GM21737 (cell line): Measurements from ENCODE around the gene CDH18.

Experiments
- ATAC-seq: cut with Tn5 transposase; IDR thresholded peaks from one replicate; pipeline ENCODE4 v1.9.1; 2021; ENCODE audit warnings: mild to moderate bottlenecking, moderate library complexity; ENCODE audit not compliant: unreplicated experiment

The CDH18 gene

DNA sequence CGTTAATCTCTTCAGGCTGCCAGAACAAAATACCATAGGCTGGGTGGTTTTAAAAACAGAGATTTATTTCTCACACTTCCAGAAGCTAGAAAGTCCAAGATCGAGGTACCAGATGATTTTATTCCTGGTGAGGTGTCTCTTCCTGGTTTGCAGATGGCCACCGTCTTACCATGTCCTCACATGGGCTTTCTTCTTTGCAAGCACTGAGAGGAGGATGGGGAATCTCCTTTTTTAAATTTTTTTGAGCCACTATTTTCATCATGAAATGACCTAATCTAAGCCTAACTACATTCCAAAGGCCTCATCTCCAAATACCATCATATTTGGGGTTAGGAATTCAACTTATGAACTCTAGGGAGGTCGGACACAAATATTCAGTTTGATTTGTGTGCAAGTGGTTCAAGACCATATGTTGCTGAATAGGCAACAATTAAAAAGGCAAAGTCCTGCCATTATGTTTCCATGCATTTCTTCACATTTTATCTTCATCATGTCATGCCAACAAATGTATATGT, 371.2 kb downstream of the CDH18 start:
- ATAC-seq = no peak

- ATAC-seq = no peak
These were observed 372.3 kb downstream of the CDH18 start for GRCh38 chr5:19615661-19616060.

DNA sequence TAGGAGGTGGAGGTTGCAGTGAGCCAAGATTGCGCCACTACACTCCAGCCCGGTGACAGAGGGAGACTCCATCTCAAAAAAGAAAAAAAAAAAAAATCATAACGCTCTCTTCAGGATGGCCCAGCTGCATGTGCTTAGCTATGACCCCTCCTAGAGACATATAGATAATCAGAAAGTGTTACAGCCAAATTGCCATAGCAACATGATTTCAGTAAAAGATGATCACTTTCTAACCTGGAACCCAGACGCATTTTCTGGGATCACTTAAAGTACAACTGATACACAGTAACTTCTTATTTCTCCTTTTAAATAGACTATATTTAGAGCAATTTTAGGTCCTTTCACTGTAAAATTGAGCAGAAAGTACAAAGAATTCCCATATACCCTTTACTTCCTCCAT, 372.9 kb downstream of the CDH18 start:
- ATAC-seq = no peak

DNA sequence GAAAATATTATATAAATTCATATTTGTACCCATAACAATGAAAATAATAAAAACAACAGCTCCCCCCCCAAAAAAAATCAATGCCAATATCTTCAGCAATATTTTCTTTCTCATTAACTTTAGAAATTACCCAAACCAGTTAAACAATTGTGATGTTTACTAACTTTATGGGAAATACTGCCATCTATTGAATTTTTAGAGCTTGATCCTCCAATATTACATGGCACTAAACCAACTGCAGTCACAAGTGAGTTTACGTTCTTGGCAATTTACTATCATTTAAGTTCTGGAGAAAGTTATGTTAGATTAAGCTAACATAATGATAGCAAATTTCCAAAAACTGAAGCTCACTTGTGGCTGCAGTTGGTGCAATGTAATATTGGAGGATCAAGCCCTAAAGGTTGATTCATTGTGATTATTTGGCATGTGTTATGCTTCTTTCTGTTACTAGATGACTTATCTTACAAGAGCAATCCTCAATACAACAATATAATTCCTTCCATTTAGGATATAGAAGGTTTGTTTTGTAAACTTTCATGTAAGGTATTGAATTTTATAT, 379.5 kb downstream of the CDH18 start:
- no peak for ATAC-seq

- no peak for ATAC-seq
These were observed 382.1 kb downstream of the CDH18 start for GRCh38 chr5:19605846-19606407.

DNA sequence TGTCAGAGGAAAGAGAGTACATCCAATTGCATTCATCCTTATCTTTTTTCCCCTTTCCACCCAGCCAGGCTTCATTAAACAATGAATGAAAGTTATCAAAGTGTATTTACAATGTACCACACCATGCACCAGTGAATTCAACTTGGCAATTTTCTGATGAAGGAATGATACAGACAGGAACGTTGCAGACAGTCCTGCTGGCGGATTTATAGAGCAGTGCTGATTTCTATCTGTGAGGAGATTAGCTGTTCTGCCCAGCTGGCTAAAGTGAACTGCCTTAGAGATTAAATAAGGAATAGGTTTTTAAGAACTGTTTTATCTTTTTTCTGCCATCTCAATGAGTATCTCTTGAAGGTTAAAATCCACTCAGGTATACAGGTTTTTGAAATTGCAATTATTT, 403.9 kb downstream of the CDH18 start:
- no peak for ATAC-seq

DNA sequence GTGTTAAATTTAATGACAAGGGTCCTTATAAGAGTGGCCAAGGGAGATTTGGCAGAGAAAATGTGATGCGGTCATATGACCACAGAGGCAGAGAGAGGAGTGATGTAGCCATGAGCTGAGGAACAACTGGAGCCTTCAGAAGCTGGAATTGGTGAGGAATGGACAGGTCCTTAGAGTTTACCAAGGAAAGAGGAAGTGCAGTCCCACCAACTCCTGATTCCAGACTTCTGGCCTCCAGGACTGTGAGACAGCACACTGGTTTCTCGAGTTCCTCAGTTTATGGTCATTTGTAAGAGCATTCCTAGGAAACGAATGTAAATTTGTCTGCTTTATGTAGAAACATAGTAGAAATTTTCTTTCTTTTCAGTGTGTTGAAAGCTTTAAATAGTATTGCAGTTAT, 410.1 kb downstream of the CDH18 start:
- ATAC-seq = no peak

- ATAC-seq = no peak
These were observed 420.0 kb downstream of the CDH18 start for GRCh38 chr5:19568004-19568403.

DNA sequence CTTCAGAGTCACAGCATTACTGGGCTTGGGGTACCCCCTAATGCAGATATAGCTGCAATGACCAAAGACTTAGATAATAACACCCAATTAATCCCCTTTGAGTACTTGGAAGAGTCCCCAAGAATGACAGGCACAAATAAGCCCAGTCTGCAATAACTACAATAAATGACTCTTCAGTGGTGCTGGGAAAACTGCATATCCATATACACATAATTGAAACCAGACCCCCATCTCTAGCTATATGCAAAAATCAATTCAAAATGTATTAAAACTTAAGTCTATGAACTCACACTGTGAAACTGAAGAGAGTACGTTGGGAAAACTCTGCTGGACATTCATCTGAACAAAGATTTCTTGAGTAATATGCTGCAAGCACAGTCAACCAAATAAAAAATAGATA, 422.5 kb downstream of the CDH18 start:
- ATAC-seq = no peak

- ATAC-seq = no peak
These were observed 424.0 kb downstream of the CDH18 start for GRCh38 chr5:19564036-19564435.

- ATAC-seq = no peak
These were observed 432.1 kb downstream of the CDH18 start for GRCh38 chr5:19555876-19556275.

DNA sequence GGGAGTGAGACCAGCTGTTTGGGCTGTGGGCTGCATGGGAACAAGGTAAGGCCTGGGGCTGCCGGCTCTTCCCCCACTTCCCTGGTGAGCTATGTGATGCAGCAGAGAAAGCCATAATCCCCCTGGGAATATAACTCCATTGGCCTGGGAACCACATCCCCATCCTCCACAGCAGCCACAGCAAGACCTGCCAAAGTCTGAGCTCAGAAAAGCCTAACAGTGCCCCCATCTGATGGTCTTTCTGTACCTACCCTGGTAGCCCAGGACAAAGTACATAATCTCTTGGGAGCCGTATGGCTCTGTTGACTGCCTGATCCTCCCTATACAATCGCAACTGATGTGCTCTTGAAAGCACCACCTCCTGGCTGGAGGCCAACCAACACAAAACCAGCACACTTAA, 432.6 kb downstream of the CDH18 start:
- ATAC-seq = no peak

- ATAC-seq = no peak
These were observed 433.5 kb downstream of the CDH18 start for GRCh38 chr5:19554524-19554923.

DNA sequence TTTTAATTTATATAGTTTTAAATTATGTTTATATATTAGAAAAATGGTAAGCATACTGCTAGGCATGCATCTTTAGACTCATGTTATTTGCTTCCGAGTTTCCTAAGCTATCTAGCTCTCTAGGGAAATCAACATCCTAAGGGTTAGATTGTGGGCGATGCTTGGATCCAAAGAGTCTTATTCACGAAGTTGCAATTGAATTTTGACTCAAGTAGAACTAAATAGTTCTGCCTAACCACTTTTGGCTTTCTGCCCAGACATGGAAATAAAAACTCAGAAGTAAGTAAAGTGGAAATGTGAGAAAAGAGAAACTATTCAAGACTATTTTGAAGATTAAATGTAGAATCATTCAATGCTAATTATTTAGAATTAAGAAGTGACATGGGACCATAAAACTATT, 440.4 kb downstream of the CDH18 start:
- ATAC-seq = no peak

GRCh38 chr5:19546521-19546920, 441.5 kb downstream of the CDH18 start:
- ATAC-seq = no peak

- no peak for ATAC-seq
These were observed 449.4 kb downstream of the CDH18 start for GRCh38 chr5:19538607-19539006.

DNA sequence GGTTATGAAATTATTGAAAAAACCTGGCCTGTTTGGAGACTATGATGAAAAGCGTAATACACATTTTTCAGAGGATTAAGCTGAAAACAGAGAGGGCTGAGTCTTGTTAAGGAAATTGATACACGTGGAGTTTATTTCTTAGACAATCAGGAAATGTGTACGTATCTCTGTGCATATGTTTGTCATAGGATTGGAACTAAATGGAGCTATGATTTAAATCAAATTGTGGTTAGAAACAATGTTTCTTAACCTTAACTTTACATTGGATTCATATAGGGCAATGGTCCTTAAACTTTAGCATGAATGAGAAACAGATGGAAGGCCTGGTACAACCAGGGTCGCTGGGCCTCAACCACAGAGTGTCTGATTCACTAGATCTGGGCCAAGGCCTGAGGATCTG, 451.6 kb downstream of the CDH18 start:
- no peak for ATAC-seq

- no peak for ATAC-seq
These were observed 453.2 kb downstream of the CDH18 start for GRCh38 chr5:19534751-19535150.

DNA sequence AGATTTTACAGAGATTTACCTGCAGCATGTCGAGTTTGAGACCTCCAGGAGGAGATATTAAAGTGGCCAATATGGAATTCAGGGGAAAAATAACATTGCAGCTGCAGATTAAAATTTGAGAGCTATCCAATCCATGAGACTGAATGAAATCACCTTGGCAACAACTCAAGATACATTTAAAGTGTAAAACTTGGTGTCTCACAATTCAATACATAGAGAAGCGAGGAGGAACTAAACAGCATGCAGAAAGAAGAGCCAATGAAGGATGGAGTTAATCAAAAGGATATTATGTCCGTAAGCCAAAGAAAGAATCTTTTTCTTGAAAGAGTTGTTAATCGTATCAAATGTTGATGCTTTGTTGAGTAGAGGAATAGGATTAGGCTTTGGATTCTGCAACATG, 455.1 kb downstream of the CDH18 start:
- no peak for ATAC-seq

GRCh38 chr5:19531374-19531952, 456.5 kb downstream of the CDH18 start:
- ATAC-seq = no peak

GRCh38 chr5:19519448-19519847, 468.6 kb downstream of the CDH18 start:
- ATAC-seq = no peak

DNA sequence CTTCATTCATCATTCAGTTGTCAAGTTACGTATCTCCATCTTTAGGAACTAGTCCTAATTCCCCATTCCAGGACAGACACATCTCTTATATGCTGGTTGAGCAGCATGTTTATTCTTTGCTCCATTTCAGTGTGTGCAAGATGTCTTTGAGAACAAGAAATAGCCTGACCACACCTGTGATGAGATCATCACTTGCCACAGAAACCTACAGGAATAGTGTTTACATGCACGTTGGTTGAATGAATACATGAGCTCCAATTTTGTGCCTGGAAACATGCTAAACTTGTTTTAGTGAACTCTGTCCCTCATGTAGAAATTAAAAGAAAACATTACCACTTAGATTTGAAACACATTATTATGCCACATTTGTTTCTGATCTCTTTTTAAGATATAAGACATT, 489.1 kb downstream of the CDH18 start:
- no peak for ATAC-seq
